HEK293 (cell line): ENCODE results near the gene RNF126.

Experiments used
- CTCF ChIA-PET: fragments of 350-600 bp; formaldehyde crosslinking; extraction: SDS; loops from one replicate; lab custom pipeline; 2021; ENCODE audit warnings: antibody characterized with exemption; lab: Yijun Ruan, JAX
- POLR2A ChIA-PET: fragments of 300-600 bp; formaldehyde crosslinking; extraction: SDS; loops from one replicate; lab custom pipeline; 2020; ENCODE audit warnings: antibody characterized with exemption, inconsistent platforms; lab: Yijun Ruan, JAX
- H3K27ac ChIP-seq: fragments of 200-500 bp; sonication (Bioruptor generic); 2 replicates; pipeline ENCODE4 v1.5.1; 2014; ENCODE audit warnings: low read depth, low read length, control low read depth, inconsistent platforms; ENCODE audit errors: extremely low read depth
- H3K36me3 ChIP-seq, 2 experiments: fragments of 200-500 bp in 1 of 2; sonication (Bioruptor generic) in 1 of 2; 1 replicate in 1 of 2; 2 replicates in 1 of 2; pipeline ENCODE4 v1.5.1; 2014 to 2017; ENCODE audit warnings: inconsistent platforms in 2 of 2, low read length in 2 of 2; ENCODE audit not compliant: control insufficient read depth in 2 of 2, insufficient read depth in 1 of 2
- H3K4me1 ChIP-seq: fragments of 200-500 bp; sonication (Bioruptor generic); 2 replicates; pipeline ENCODE4 v1.5.1; 2014; ENCODE audit warnings: mild to moderate bottlenecking, low read length, inconsistent platforms; ENCODE audit not compliant: control insufficient read depth, insufficient read depth
- H3K4me3 ChIP-seq: 2 replicates; pipeline ENCODE4 v1.5.1; 2011; ENCODE audit warnings: low read depth, mild to moderate bottlenecking, control low read depth, low read length, moderate library complexity
- H3K9me3 ChIP-seq: fragments of 200-500 bp; sonication (Bioruptor generic); 2 replicates; pipeline ENCODE4 v1.5.1; 2014; ENCODE audit warnings: low read depth, low read length, inconsistent platforms; ENCODE audit not compliant: control insufficient read depth, insufficient read depth
- ATF2 ChIP-seq: fragments of 450-650 bp; formaldehyde crosslinking; IDR thresholded peaks from 2 replicates; pipeline ENCODE4 v1.5.1; 2016; ENCODE audit warnings: missing biosample characterization, missing genetic modification characterization, low read depth
- GLIS1 ChIP-seq: fragments of 450-650 bp; formaldehyde crosslinking; IDR thresholded peaks from 2 replicates; pipeline ENCODE4 v1.5.1; 2016; ENCODE audit warnings: missing biosample characterization, missing genetic modification characterization
- GLIS2 ChIP-seq: fragments of 450-650 bp; formaldehyde crosslinking; IDR thresholded peaks from 2 replicates; pipeline ENCODE4 v1.5.1; 2016; ENCODE audit warnings: missing biosample characterization, missing genetic modification characterization
- KLF1 ChIP-seq: fragments of 450-650 bp; formaldehyde crosslinking; IDR thresholded peaks from 2 replicates; pipeline ENCODE4 v1.5.1; 2016; ENCODE audit warnings: missing biosample characterization, missing genetic modification characterization
- PATZ1 ChIP-seq: fragments of 450-650 bp; formaldehyde crosslinking; IDR thresholded peaks from 2 replicates; pipeline ENCODE4 v1.5.1; 2016; ENCODE audit warnings: missing biosample characterization, missing genetic modification characterization
- SP2 ChIP-seq: fragments of 450-650 bp; formaldehyde crosslinking; IDR thresholded peaks from 2 replicates; pipeline ENCODE4 v1.5.1; 2016; ENCODE audit warnings: missing biosample characterization, missing genetic modification characterization
- SP3 ChIP-seq: fragments of 450-650 bp; formaldehyde crosslinking; IDR thresholded peaks from 2 replicates; pipeline ENCODE4 v1.5.1; 2016; ENCODE audit warnings: missing biosample characterization, missing genetic modification characterization
- ZBTB10 ChIP-seq: fragments of 450-650 bp; formaldehyde crosslinking; IDR thresholded peaks from 2 replicates; pipeline ENCODE4 v1.5.1; 2016; ENCODE audit warnings: missing biosample characterization, missing genetic modification characterization
- ZBTB20 ChIP-seq: fragments of 450-650 bp; formaldehyde crosslinking; IDR thresholded peaks from 2 replicates; pipeline ENCODE4 v1.5.1; 2016; ENCODE audit warnings: missing biosample characterization, missing genetic modification characterization
- ZBTB8A ChIP-seq: fragments of 450-650 bp; formaldehyde crosslinking; IDR thresholded peaks from 2 replicates; pipeline ENCODE4 v1.5.1; 2016; ENCODE audit warnings: missing biosample characterization, missing genetic modification characterization
- ZFP69B ChIP-seq: fragments of 450-650 bp; formaldehyde crosslinking; IDR thresholded peaks from 2 replicates; pipeline ENCODE4 v1.5.1; 2016; ENCODE audit warnings: missing biosample characterization, missing genetic modification characterization
- ZIC2 ChIP-seq: fragments of 450-650 bp; formaldehyde crosslinking; IDR thresholded peaks from 2 replicates; pipeline ENCODE4 v1.5.1; 2016; ENCODE audit warnings: missing biosample characterization, missing genetic modification characterization
- ZNF175 ChIP-seq: fragments of 450-650 bp; formaldehyde crosslinking; IDR thresholded peaks from 2 replicates; pipeline ENCODE4 v1.5.1; 2016; ENCODE audit warnings: missing biosample characterization, missing genetic modification characterization
- ZNF223 ChIP-seq: fragments of 450-650 bp; formaldehyde crosslinking; IDR thresholded peaks from 2 replicates; pipeline ENCODE4 v1.5.1; 2016; ENCODE audit warnings: missing biosample characterization, missing genetic modification characterization
- ZNF302 ChIP-seq: fragments of 450-650 bp; formaldehyde crosslinking; IDR thresholded peaks from 2 replicates; pipeline ENCODE4 v1.5.1; 2016; ENCODE audit warnings: missing biosample characterization, missing genetic modification characterization, low read depth
- ZNF335 ChIP-seq: fragments of 450-650 bp; formaldehyde crosslinking; conservative IDR thresholded peaks from 2 replicates; pipeline ENCODE4 v1.5.1; 2016; ENCODE audit warnings: missing biosample characterization, missing genetic modification characterization
- ZNF48 ChIP-seq: fragments of 450-650 bp; formaldehyde crosslinking; IDR thresholded peaks from 2 replicates; pipeline ENCODE4 v1.5.1; 2016; ENCODE audit warnings: missing biosample characterization, missing genetic modification characterization
- ZNF521 ChIP-seq: fragments of 450-650 bp; formaldehyde crosslinking; IDR thresholded peaks from 2 replicates; pipeline ENCODE4 v1.5.1; 2017; ENCODE audit warnings: missing biosample characterization, mild to moderate bottlenecking, missing genetic modification characterization
- ZNF561 ChIP-seq: fragments of 450-650 bp; IDR thresholded peaks from 2 replicates; pipeline ENCODE4 v1.5.1; 2018; ENCODE audit warnings: missing biosample characterization, missing genetic modification characterization, borderline replicate concordance
- ZNF596 ChIP-seq: fragments of 450-650 bp; IDR thresholded peaks from 2 replicates; pipeline ENCODE4 v1.5.0; 2018; ENCODE audit warnings: missing biosample characterization, mild to moderate bottlenecking, missing genetic modification characterization, moderate library complexity
- ZNF623 ChIP-seq: fragments of 450-650 bp; formaldehyde crosslinking; IDR thresholded peaks from 2 replicates; pipeline ENCODE4 v1.5.1; 2016; ENCODE audit warnings: missing biosample characterization, missing genetic modification characterization
- ZNF677 ChIP-seq: fragments of 450-650 bp; IDR thresholded peaks from 2 replicates; pipeline ENCODE4 v1.5.0; 2018; ENCODE audit warnings: missing biosample characterization, mild to moderate bottlenecking, missing genetic modification characterization, moderate library complexity
- ZNF704 ChIP-seq: fragments of 450-650 bp; formaldehyde crosslinking; IDR thresholded peaks from 2 replicates; pipeline ENCODE4 v1.5.1; 2016; ENCODE audit warnings: missing biosample characterization, missing genetic modification characterization

The RNF126 gene

GRCh38 chr19:680287-681028, 17.4 kb upstream of the RNF126 start (continued):
- TF ChIP-seq ZNF704 (tag by site-specific recombination) (no peak), ZNF521 (tag by site-specific recombination) (no peak), ZNF48 (no peak), ATF2 (tag by site-specific recombination) (no peak)

GRCh38 chr19:679418-680286, 16.6 kb upstream of the RNF126 start:
- Histone ChIP-seq H3K4me1 (no peaks in the 10 kb centered on the region), H3K36me3 (no peaks in the 10 kb centered on the region), H3K9me3 (no peaks in the 10 kb centered on the region), H3K27ac (peak overlapping the region; percentile 92)
- CTCF ChIA-PET, result interaction anchor here (0.6 to 1.0 kb wide), 4 partner anchors 8 to 57 kb away, joined by 3 to 8 read pairs (median 3); no protein-coding TSS in a partner anchor
- TF ChIP-seq KLF1 (tag by site-specific recombination), result peak; percentile 56
- peak; percentile 54; the same call in 1 of the 2 replicates for TF ChIP-seq ZBTB8A
- TF ChIP-seq ZBTB20 (tag by site-specific recombination), result peak; percentile 33; the same call in 1 of the 2 replicates
- TF ChIP-seq ZNF561 (tag by site-specific recombination), result peak; percentile 73; the same call in 1 of the 2 replicates
- peak; percentile 62 for TF ChIP-seq SP2 (tag by site-specific recombination)
- TF ChIP-seq SP3 (tag by site-specific recombination), result peak; percentile 55
- TF ChIP-seq PATZ1 (tag by site-specific recombination), result peak; percentile 63
- TF ChIP-seq ZNF302 (tag by site-specific recombination), result no peak
- 0 out of 2 replicates have a peak, but pooled peaks have one; percentile 49 for TF ChIP-seq ZNF677 (tag by site-specific recombination)
- TF ChIP-seq GLIS2 (tag by site-specific recombination), result peak; percentile 59
- peak; percentile 73 for TF ChIP-seq ZIC2
- peak; percentile 95 for TF ChIP-seq GLIS1
- TF ChIP-seq ZNF596 (tag by site-specific recombination), result peak; percentile 52; the same call in 1 of the 2 replicates
- TF ChIP-seq ZBTB10 (tag by site-specific recombination), result peak; percentile 55; the same call in 1 of the 2 replicates
- TF ChIP-seq ZFP69B (tag by site-specific recombination), result no peak
- TF ChIP-seq ZNF335 (tag by site-specific recombination), result peak; percentile 69
- TF ChIP-seq ZNF175, result no peak
- no peak for TF ChIP-seq ZNF623 (tag by site-specific recombination)
- TF ChIP-seq ZNF223 (tag by site-specific recombination), result no peak
- TF ChIP-seq, all 188 proteins: peak for 14
- peak overlapping the region; percentile 57 for H3K4me3 ChIP-seq
- POLR2A ChIA-PET, result interaction anchor here (0.5 to 2.0 kb wide), 8 partner anchors 17 to 533 kb away, joined by 3 to 10 read pairs (median 4); partner anchors contain the start of genes PALM and RNF126
